Adrenal gland (tissue), 5 donors: ENCODE data around the gene CCT2.

ENCODE experiments used
- POLR2A ChIP-seq, 2 donors: fragments of 450-650 bp; IDR thresholded peaks; one replicate each; pipeline ENCODE4 v1.6.1; 2017; ENCODE audit warnings: antibody characterized with exemption in 2 of 2, mild to moderate bottlenecking in 2 of 2, moderate library complexity in 1 of 2
- TF ChIP-seq, protein P1 (sequence below), 6 experiments: fragments of 450-650 bp in 4 of 6; fragments of 200-600 bp in 2 of 6; sonication (generic) in 1 of 6; IDR thresholded peaks; 1 replicate in 5 of 6; 2 replicates in 1 of 6; pipeline versions ENCODE4 v1.5.1 to v1.8.0; 2016 to 2021; ENCODE audit warnings: antibody characterized with exemption in 6 of 6, mild to moderate bottlenecking in 2 of 6, moderate library complexity in 1 of 6
- donor health status: DM: no; HTN: no; CAD: no.

DNA sequence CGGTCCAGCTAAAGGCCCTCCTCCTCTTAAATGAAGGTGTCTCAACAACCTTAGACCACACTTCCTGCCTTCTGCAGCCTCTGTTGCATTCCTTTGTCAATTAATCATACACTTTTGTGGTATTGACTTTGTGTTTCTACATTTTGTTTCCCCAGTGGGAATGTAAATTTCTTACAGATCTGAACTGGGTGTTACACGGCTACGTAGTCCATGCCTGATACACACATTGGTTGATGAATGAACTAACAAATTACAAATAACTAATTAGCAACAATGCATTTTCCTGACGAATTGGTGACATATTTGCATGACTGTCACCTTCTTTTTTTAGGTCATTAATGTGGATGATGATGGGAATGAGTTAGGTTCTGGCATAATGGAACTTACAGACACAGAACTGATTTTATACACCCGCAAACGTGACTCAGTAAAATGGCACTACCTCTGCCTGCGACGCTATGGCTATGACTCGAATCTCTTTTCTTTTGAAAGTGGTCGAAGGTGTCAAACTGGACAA is 15.2 kb upstream of the CCT2 start:
- TF ChIP-seq, protein P1, sequence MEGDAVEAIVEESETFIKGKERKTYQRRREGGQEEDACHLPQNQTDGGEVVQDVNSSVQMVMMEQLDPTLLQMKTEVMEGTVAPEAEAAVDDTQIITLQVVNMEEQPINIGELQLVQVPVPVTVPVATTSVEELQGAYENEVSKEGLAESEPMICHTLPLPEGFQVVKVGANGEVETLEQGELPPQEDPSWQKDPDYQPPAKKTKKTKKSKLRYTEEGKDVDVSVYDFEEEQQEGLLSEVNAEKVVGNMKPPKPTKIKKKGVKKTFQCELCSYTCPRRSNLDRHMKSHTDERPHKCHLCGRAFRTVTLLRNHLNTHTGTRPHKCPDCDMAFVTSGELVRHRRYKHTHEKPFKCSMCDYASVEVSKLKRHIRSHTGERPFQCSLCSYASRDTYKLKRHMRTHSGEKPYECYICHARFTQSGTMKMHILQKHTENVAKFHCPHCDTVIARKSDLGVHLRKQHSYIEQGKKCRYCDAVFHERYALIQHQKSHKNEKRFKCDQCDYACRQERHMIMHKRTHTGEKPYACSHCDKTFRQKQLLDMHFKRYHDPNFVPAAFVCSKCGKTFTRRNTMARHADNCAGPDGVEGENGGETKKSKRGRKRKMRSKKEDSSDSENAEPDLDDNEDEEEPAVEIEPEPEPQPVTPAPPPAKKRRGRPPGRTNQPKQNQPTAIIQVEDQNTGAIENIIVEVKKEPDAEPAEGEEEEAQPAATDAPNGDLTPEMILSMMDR (IDR thresholded peaks at IDR 0.05), result no peak
- TF ChIP-seq POLR2A (IDR thresholded peaks at IDR 0.05), result no peak
